DND-41 (cell line): ENCODE data around the gene XK.
A peak's percentile ranks its signal among the peaks of the same experiment; 100 is the strongest.

Source experiments
- ATAC-seq: fragments of 200-7000 bp; cut with Tn5 transposase; 3 replicates; pipeline ENCODE4 v1.9.1; 2021; ENCODE audit warnings: low read depth; ENCODE audit not compliant: insufficient read depth
- DNase-seq: peaks from one replicate; pipeline ENCODE4 v3.0.0-alpha.2; 2020
- H2AFZ ChIP-seq: 2 replicates; pipeline ENCODE4 v1.6.0; 2012; ENCODE audit warnings: low read depth, low read length
- H3K27ac ChIP-seq: 2 replicates; pipeline ENCODE4 v1.5.1; 2012; ENCODE audit warnings: low read length, inconsistent platforms
- H3K27me3 ChIP-seq: fragments of 200-600 bp; sonication (generic); 2 replicates; pipeline ENCODE4 v1.6.0; 2012; ENCODE audit warnings: low read length, mild to moderate bottlenecking, inconsistent platforms; ENCODE audit not compliant: insufficient read depth, poor library complexity
- H3K36me3 ChIP-seq: 2 replicates; pipeline ENCODE4 v1.5.1; 2012; ENCODE audit warnings: low read length, inconsistent platforms; ENCODE audit not compliant: insufficient read depth
- H3K4me1 ChIP-seq: 2 replicates; pipeline ENCODE4 v1.5.1; 2012; ENCODE audit warnings: mild to moderate bottlenecking, low read length; ENCODE audit not compliant: insufficient read depth
- H3K4me2 ChIP-seq: 2 replicates; pipeline ENCODE4 v1.6.0; 2012; ENCODE audit warnings: mild to moderate bottlenecking, moderate library complexity, low read length, inconsistent platforms; ENCODE audit not compliant: insufficient read depth
- H3K4me3 ChIP-seq, 2 experiments: fragments of 200-600 bp in 1 of 2; shearing (Covaris generic) in 1 of 2; 2 replicates each; pipeline ENCODE4 v1.5.1; 2012 to 2016; ENCODE audit warnings: inconsistent platforms in 2 of 2, low read length in 2 of 2, mild to moderate bottlenecking in 2 of 2, low read depth in 1 of 2, moderate library complexity in 1 of 2
- H3K79me2 ChIP-seq: 2 replicates; pipeline ENCODE4 v1.6.0; 2012; ENCODE audit warnings: low read length, inconsistent platforms; ENCODE audit not compliant: insufficient read depth
- H3K9ac ChIP-seq: 2 replicates; pipeline ENCODE4 v1.6.0; 2012; ENCODE audit warnings: low read depth, mild to moderate bottlenecking, inconsistent platforms, low read length, moderate library complexity
- H3K9me3 ChIP-seq: 2 replicates; pipeline ENCODE4 v1.5.1; 2012; ENCODE audit warnings: low read length, moderate library complexity, mild to moderate bottlenecking, inconsistent platforms; ENCODE audit not compliant: insufficient read depth, severe bottlenecking
- H4K20me1 ChIP-seq: 2 replicates; pipeline ENCODE4 v1.6.0; 2012; ENCODE audit warnings: low read length; ENCODE audit not compliant: insufficient read depth
- EZH2 ChIP-seq: IDR thresholded peaks from 3 replicates; pipeline ENCODE4 v1.6.1; 2012; ENCODE audit warnings: borderline replicate concordance, low read depth, mild to moderate bottlenecking, moderate library complexity, low read length, inconsistent platforms; ENCODE audit not compliant: severe bottlenecking
- TF ChIP-seq, protein P1 (sequence below): IDR thresholded peaks from 2 replicates; pipeline ENCODE4 v1.5.1; 2012; ENCODE audit warnings: borderline replicate concordance, low read length, moderate library complexity, mild to moderate bottlenecking; ENCODE audit not compliant: poor library complexity, severe bottlenecking; ENCODE audit errors: extremely low read depth

Gene XK

DNA sequence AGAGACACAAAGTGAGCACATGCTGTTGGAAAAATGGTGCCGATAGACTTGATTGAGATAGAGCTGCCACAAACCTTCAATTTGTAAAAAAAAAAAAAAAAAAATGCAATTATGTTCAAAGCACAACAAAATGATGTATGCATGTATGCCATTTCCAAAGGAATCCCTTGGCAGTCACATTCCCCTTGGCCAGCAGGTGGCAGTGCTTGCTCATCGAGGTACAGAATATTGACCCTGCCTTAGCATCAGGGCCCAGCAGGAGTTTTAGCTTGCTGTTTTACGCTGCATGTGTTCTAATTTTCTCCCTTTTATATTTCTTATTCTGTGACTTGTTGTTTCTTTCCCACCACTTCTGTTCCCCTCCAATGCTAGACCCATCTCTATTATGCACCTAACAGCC is 59.8 kb downstream of the XK start:
- ATAC-seq: peak; percentile 95
- no peak overlapping the region for H3K4me2 ChIP-seq
- H3K36me3 ChIP-seq: no peaks in the 10 kb centered on the region
- peak; percentile 84 for DNase-seq
- H3K79me2 ChIP-seq: no peaks in the 10 kb centered on the region
- H3K27me3 ChIP-seq: no peaks in the 10 kb centered on the region
- H4K20me1 ChIP-seq: no peaks in the 10 kb centered on the region
- no peak for TF ChIP-seq EZH2
- TF ChIP-seq, protein P1, sequence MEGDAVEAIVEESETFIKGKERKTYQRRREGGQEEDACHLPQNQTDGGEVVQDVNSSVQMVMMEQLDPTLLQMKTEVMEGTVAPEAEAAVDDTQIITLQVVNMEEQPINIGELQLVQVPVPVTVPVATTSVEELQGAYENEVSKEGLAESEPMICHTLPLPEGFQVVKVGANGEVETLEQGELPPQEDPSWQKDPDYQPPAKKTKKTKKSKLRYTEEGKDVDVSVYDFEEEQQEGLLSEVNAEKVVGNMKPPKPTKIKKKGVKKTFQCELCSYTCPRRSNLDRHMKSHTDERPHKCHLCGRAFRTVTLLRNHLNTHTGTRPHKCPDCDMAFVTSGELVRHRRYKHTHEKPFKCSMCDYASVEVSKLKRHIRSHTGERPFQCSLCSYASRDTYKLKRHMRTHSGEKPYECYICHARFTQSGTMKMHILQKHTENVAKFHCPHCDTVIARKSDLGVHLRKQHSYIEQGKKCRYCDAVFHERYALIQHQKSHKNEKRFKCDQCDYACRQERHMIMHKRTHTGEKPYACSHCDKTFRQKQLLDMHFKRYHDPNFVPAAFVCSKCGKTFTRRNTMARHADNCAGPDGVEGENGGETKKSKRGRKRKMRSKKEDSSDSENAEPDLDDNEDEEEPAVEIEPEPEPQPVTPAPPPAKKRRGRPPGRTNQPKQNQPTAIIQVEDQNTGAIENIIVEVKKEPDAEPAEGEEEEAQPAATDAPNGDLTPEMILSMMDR: peak; percentile 84
- H3K27ac ChIP-seq: peak overlapping the region; percentile 87
- H3K9ac ChIP-seq: peak overlapping the region; percentile 40
- H3K9me3 ChIP-seq: no peaks in the 10 kb centered on the region
- no peak overlapping the region for H3K4me3 ChIP-seq
- H3K4me1 ChIP-seq: peaks cover 15% of the 10 kb centered on the region
- peak overlapping the region; percentile 83 for H2AFZ ChIP-seq

DNA sequence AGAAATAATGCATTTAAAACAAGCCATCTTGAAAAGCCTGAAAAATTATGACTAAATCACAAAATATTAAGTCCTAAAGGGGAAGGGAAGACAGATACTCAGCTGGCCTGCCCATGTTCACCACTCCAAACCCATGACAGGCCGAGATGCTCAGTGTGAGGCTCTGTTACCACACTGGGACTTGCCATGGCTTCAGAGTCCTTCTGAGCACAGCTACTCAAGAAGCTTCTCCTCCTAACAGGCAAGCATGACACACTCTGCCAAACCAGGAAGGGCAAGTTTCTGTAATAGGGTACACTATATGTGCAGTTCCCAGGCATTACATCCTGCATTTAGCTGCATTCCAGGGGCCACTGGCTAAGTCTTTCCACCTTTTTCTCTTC is 60.2 kb downstream of the XK start:
- Histone ChIP-seq H3K79me2 (no peaks in the 10 kb centered on the region), H3K27me3 (no peaks in the 10 kb centered on the region), H3K27ac (peak overlapping the region; percentile 87), H3K4me3 (no peak overlapping the region), H3K4me1 (peaks cover 15% of the 10 kb centered on the region), H3K4me2 (no peak overlapping the region), H3K9ac (peak overlapping the region; percentile 40), H4K20me1 (no peaks in the 10 kb centered on the region), H2AFZ (peak overlapping the region; percentile 83), H3K9me3 (no peaks in the 10 kb centered on the region), H3K36me3 (no peaks in the 10 kb centered on the region)
- DNase-seq (no peak), ATAC-seq (peak; percentile 52)
- TF ChIP-seq EZH2: no peak
- TF ChIP-seq, protein P1: no peak

DNA sequence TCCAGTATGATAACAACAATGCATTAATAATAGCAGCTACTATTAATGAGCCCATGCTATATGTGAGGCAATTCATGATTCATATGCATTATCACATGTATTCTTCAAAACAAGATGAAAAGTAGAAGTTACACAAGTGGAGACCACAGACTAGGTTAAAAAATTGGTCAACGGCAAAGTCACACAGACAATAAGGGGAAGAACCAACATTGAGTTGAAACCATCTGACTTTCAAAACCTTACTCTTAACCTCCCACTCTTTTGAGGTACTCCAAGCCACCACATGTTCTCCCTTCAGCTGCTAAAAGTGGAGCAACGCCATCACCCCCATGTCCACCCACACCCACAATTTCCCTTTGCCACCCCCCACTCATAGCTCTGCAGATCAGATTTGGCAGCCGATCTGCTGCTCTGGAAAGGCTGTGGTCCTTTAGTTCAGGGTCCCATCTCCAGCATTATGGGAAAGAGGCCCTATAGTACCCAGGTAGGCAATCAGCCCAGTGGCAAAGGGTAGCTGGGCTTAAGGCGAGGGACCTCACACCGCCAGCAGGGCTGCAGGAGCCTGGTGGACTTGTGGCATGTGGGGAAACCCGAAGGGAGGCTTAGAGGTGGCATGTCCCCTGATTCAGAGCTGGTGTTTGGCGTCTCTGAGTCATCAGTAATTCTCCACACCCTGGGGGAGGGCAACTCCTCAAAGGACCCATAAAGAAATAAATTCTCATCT is 60.8 kb downstream of the XK start:
- Histone ChIP-seq H3K9me3 (no peaks in the 10 kb centered on the region), H3K4me2 (no peak overlapping the region), H3K79me2 (no peaks in the 10 kb centered on the region), H3K27ac (peak overlapping the region; percentile 87), H4K20me1 (no peaks in the 10 kb centered on the region), H3K4me1 (peaks cover 15% of the 10 kb centered on the region), H3K36me3 (no peaks in the 10 kb centered on the region), H3K4me3 (no peak overlapping the region), H3K27me3 (no peaks in the 10 kb centered on the region), H2AFZ (peak overlapping the region; percentile 83), H3K9ac (peak overlapping the region; percentile 40; the same call in 1 of the 2 replicates)
- no peak for DNase-seq
- TF ChIP-seq, protein P1: no peak
- TF ChIP-seq EZH2: no peak
- peak; percentile 20; the same call in 2 of the 3 replicates for ATAC-seq

DNA sequence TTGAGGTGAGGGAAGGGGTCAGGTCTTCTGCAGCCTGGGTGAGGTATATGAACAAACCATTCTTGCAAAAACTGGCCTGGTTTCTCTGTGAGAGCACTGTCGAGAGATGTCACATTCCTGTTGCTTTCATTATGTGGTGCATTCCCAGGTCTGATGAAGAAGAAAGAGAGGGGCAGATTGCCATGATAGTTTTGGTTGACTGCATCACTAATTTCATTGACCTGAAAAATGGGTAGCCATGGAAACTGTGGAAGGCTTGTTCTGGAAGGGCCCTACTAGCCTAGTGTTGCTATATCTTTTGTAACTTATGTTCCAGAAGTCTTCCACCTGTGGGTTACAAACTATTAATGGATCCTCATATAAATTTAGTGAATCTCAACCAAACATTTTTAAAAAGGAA is 61.4 kb downstream of the XK start:
- peaks cover 15% of the 10 kb centered on the region for H3K4me1 ChIP-seq
- H3K9ac ChIP-seq: no peak overlapping the region
- ATAC-seq (no peak), DNase-seq (no peak)
- H3K36me3 ChIP-seq: no peaks in the 10 kb centered on the region
- no peaks in the 10 kb centered on the region for H3K9me3 ChIP-seq
- no peaks in the 10 kb centered on the region for H4K20me1 ChIP-seq
- no peak overlapping the region; the same call in 1 of the 2 replicates for H3K27ac ChIP-seq
- H3K27me3 ChIP-seq: no peaks in the 10 kb centered on the region
- no peak overlapping the region for H3K4me3 ChIP-seq
- TF ChIP-seq, protein P1: no peak
- TF ChIP-seq EZH2: no peak
- H2AFZ ChIP-seq: no peak overlapping the region
- no peaks in the 10 kb centered on the region for H3K79me2 ChIP-seq
- H3K4me2 ChIP-seq: no peak overlapping the region
